ENCODE data around the gene LAMA2.

- TF ChIP-seq POLR2AphosphoS5 (IDR thresholded peaks at IDR 0.05; ENCODE audit: borderline replicate concordance, low read depth, low read length) (no peak), EZH2 (IDR thresholded peaks at IDR 0.05) (no peak)
These were observed 49.1 kb downstream of the LAMA2 start for GRCh38 chr6:128932061-128932460.

Data from SK-N-MC (cell line).